Stimulated activated naive B cell treated with anti-CD40 and anti-IgM and Interleukin-4, amounts not matched to agents 10 μg/mL and 1 μg/mL and 100 μg/mL, for 72 hours (primary cell): ENCODE results near the gene FSD1.

ENCODE experiments used
- ATAC-seq, 2 donors: fragments of 150-1000 bp; cut with Tn5 transposase; replicated peaks; 2 replicates each; pipeline ENCODE4 v1.10.0; 2021; ENCODE audit warnings: moderate library complexity in 1 of 2
- DNase-seq: peaks from one replicate; pipeline ENCODE4 v3.0.0; 2021
- H3K27ac Mint-ChIP-seq: one replicate; pipeline ENCODE4 v1.8.0; 2022; ENCODE audit warnings: mild to moderate bottlenecking, mixed read lengths
- H3K27me3 Mint-ChIP-seq, 2 donors: one replicate each; pipeline ENCODE4 v1.8.0; 2022; ENCODE audit warnings: mixed read lengths in 2 of 2
- H3K36me3 Mint-ChIP-seq, 2 donors: one replicate each; pipeline ENCODE4 v1.8.0; 2022; ENCODE audit warnings: mixed read lengths in 2 of 2, mild to moderate bottlenecking in 1 of 2
- H3K4me1 Mint-ChIP-seq, 2 donors: one replicate each; pipeline ENCODE4 v1.8.0; 2022; ENCODE audit warnings: mixed read lengths in 2 of 2, mild to moderate bottlenecking in 1 of 2
- H3K4me3 Mint-ChIP-seq, 2 donors: one replicate each; pipeline ENCODE4 v1.8.0; 2022; ENCODE audit warnings: mild to moderate bottlenecking in 2 of 2, mixed read lengths in 2 of 2, moderate library complexity in 1 of 2
- H3K9me3 Mint-ChIP-seq, 2 donors: one replicate each; pipeline ENCODE4 v1.8.0; 2022; ENCODE audit warnings: mixed read lengths in 2 of 2, mild to moderate bottlenecking in 1 of 2

FSD1 gene

GRCh38 chr19:4372165-4373012, 68.0 kb downstream of the FSD1 start:
- Mint-ChIP-seq H3K4me1 (peaks cover 74 to 100% of the 10 kb centered on the region in 2 donors), H3K9me3 (no peaks in the 10 kb centered on the region), H3K4me3 (peak overlapping the region; percentile 32 to 50), H3K27me3 (no peaks in the 10 kb centered on the region), H3K27ac (peak overlapping the region; percentile 95), H3K36me3 (peaks cover 41 to 44% of the 10 kb centered on the region in 2 donors)
- ATAC-seq (no peak), DNase-seq (no peak)

GRCh38 chr19:4373013-4373367, 68.6 kb downstream of the FSD1 start:
- ATAC-seq (no peak), DNase-seq (no peak)
- Mint-ChIP-seq H3K36me3 (peaks cover 36 to 41% of the 10 kb centered on the region in 2 donors), H3K4me1 (peaks cover 74 to 100% of the 10 kb centered on the region in 2 donors), H3K4me3 (peak overlapping the region in 1 of 2 donors; percentile 32), H3K27me3 (no peaks in the 10 kb centered on the region), H3K27ac (peak overlapping the region; percentile 95), H3K9me3 (no peaks in the 10 kb centered on the region)
